Sigmoid colon (tissue), 7 donors: ENCODE measurements around the gene CDKN2A. TPM values are rescaled to one million over a fixed set of nuclear protein-coding genes. Genes with fewer than 3 reads are reported as not detected.

Source experiments
- DNase-seq: peaks from one replicate; pipeline ENCODE4 v3.0.0-alpha.2; 2019
- H3K27ac ChIP-seq, 4 donors: fragments of 200-600 bp; sonication (generic); one replicate each; pipeline ENCODE4 v1.5.1; 2016 to 2019; ENCODE audit warnings: mild to moderate bottlenecking in 1 of 4
- H3K27me3 ChIP-seq, 3 donors: fragments of 200-600 bp; sonication (generic); one replicate each; pipeline ENCODE4 v1.5.1; 2019; ENCODE audit warnings: mild to moderate bottlenecking in 1 of 3
- H3K36me3 ChIP-seq, 4 donors: fragments of 200-600 bp; sonication (generic); one replicate each; pipeline ENCODE4 v1.5.1; 2016 to 2019
- H3K4me1 ChIP-seq, 4 donors: fragments of 200-600 bp; sonication (generic); one replicate each; pipeline ENCODE4 v1.5.1; 2017 to 2019
- H3K4me3 ChIP-seq, 4 donors: fragments of 200-600 bp; sonication (generic); one replicate each; pipeline ENCODE4 v1.5.1; 2017 to 2019; ENCODE audit warnings: mild to moderate bottlenecking in 2 of 4, moderate library complexity in 1 of 4
- H3K9me3 ChIP-seq, 4 donors: fragments of 200-600 bp in 3 of 4; sonication (generic) in 3 of 4; one replicate each; pipeline versions ENCODE4 v1.5.1 to v1.6.1; 2013 to 2019
- CTCF ChIP-seq, 4 experiments: fragments of 450-650 bp in 3 of 4; fragments of 200-600 bp in 1 of 4; IDR thresholded peaks; one replicate each; pipeline ENCODE4 v1.5.1; 2016 to 2019; ENCODE audit warnings: antibody characterized with exemption in 4 of 4, mild to moderate bottlenecking in 3 of 4, moderate library complexity in 2 of 4
- EP300 ChIP-seq, 4 donors: sonication (generic); formaldehyde crosslinking; IDR thresholded peaks; one replicate each; pipeline ENCODE4 v1.6.1; 2017; ENCODE audit warnings: antibody characterized with exemption in 4 of 4
- POLR2A ChIP-seq, 2 donors: fragments of 450-650 bp; IDR thresholded peaks; one replicate each; pipeline ENCODE4 v1.6.1; 2016; ENCODE audit warnings: antibody characterized with exemption in 2 of 2, mild to moderate bottlenecking in 2 of 2, moderate library complexity in 2 of 2
- POLR2AphosphoS5 ChIP-seq, 4 donors: sonication (generic); formaldehyde crosslinking; IDR thresholded peaks; one replicate each; pipeline ENCODE4 v1.6.1; 2017; ENCODE audit warnings: antibody characterized with exemption in 4 of 4
- WGBS, 2 donors: extraction: QIAGEN DNeasy Blood & Tissue Kit; methylation state at CpG; one replicate each; pipeline ENCODE4 v1.1.7; 2013; 5-methylcytosine and 5-hydroxymethylcytosine counted together
- intact Hi-C: fragments of 100-400 bp; cut with DNase I; formaldehyde crosslinking; loops from one replicate; pipeline ENCODE4 v1.15.1; 2023
- polyA plus RNA-seq, 3 donors: library from polyadenylated mRNA; stranded (reverse); fragments of 200-250 nt; gene quantifications; one replicate each; pipeline ENCODE4 v1.2.3, GENCODE V29; 2013
- total RNA-seq, 4 donors: library from RNA; depleted of rRNA; stranded (reverse); fragments of >200 nt; gene quantifications; one replicate each; pipeline ENCODE4 v1.1.0, GENCODE V29; 2016
- donor health status: healthy with polysubstance abuse.
- donor health status: Bipolar disorder and iron deficiency.
- donor health status: healthy.

The CDKN2A gene
- total and polyA plus RNA-seq, 7 donors = 1.4 to 6.1 (median 2.5) TPM

GRCh38 chr9:21984101-21984500, 10.1 kb downstream of the CDKN2A start:
- Histone ChIP-seq H3K4me3 (no peak overlapping the region), H3K36me3 (no peaks in the 10 kb centered on the region), H3K9me3 (peaks cover 0 to 4% (median 0%) of the 10 kb centered on the region in 4 donors), H3K27ac (no peak overlapping the region), H3K4me1 (no peaks in the 10 kb centered on the region), H3K27me3 (peaks cover 9 to 97% (median 70%) of the 10 kb centered on the region in 3 donors)
- intact Hi-C loops = no loop called here
- no peak for TF ChIP-seq EP300 (IDR thresholded peaks at IDR 0.05)
- no peak for TF ChIP-seq CTCF (IDR thresholded peaks at IDR 0.05)
- TF ChIP-seq POLR2AphosphoS5 (IDR thresholded peaks at IDR 0.05) = no peak
- TF ChIP-seq POLR2A (IDR thresholded peaks at IDR 0.05) = no peak
- DNase-seq = no peak

GRCh38 chr9:21983561-21983935, 10.6 kb downstream of the CDKN2A start:
- DNase-seq = no peak
- Histone ChIP-seq H3K4me1 (no peaks in the 10 kb centered on the region), H3K27ac (no peak overlapping the region), H3K27me3 (peaks cover 9 to 97% (median 70%) of the 10 kb centered on the region in 3 donors), H3K4me3 (no peak overlapping the region), H3K36me3 (no peaks in the 10 kb centered on the region), H3K9me3 (peaks cover 0 to 4% (median 0%) of the 10 kb centered on the region in 4 donors)
- TF ChIP-seq POLR2AphosphoS5 (IDR thresholded peaks at IDR 0.05) (no peak), CTCF (IDR thresholded peaks at IDR 0.05) (no peak), EP300 (IDR thresholded peaks at IDR 0.05) (no peak), POLR2A (IDR thresholded peaks at IDR 0.05) (no peak)
- intact Hi-C loops = no loop called here
- WGBS, 2 donors = 52 to 73% methylated on average over 1 of the region's 1 CpG

GRCh38 chr9:21982861-21983560, 11.2 kb downstream of the CDKN2A start:
- 62 to 77% methylated on average over 1 of the region's 1 CpG for WGBS, 2 donors
- Histone ChIP-seq H3K4me1 (no peaks in the 10 kb centered on the region), H3K4me3 (no peak overlapping the region), H3K27ac (no peak overlapping the region), H3K36me3 (no peaks in the 10 kb centered on the region), H3K9me3 (peaks cover 0 to 4% (median 0%) of the 10 kb centered on the region in 4 donors), H3K27me3 (peaks cover 9 to 97% (median 67%) of the 10 kb centered on the region in 3 donors)
- TF ChIP-seq CTCF (IDR thresholded peaks at IDR 0.05) (no peak), POLR2AphosphoS5 (IDR thresholded peaks at IDR 0.05) (no peak), EP300 (IDR thresholded peaks at IDR 0.05) (no peak), POLR2A (IDR thresholded peaks at IDR 0.05) (no peak)
- intact Hi-C loops = no loop called here
- no peak for DNase-seq

- no peak overlapping the region for H3K4me3 ChIP-seq
- DNase-seq = no peak
- TF ChIP-seq POLR2AphosphoS5 (IDR thresholded peaks at IDR 0.05) = no peak
- no peak for TF ChIP-seq EP300 (IDR thresholded peaks at IDR 0.05)
- no peak for TF ChIP-seq CTCF (IDR thresholded peaks at IDR 0.05)
- TF ChIP-seq POLR2A (IDR thresholded peaks at IDR 0.05) = no peak
- intact Hi-C loops = no loop called here
- H3K27ac ChIP-seq = no peak overlapping the region
- no peaks in the 10 kb centered on the region for H3K36me3 ChIP-seq
- peaks cover 13 to 97% (median 66%) of the 10 kb centered on the region in 3 donors for H3K27me3 ChIP-seq
- no peaks in the 10 kb centered on the region for H3K4me1 ChIP-seq
- WGBS, 2 donors = 37 to 59% methylated on average over 1 of the region's 1 CpG
- peaks cover 0 to 4% (median 0%) of the 10 kb centered on the region in 4 donors for H3K9me3 ChIP-seq
These were observed 11.8 kb downstream of the CDKN2A start for GRCh38 chr9:21982391-21982790.
